Smooth muscle cell (in vitro differentiated cells): Measurements from ENCODE around the gene TP53RK. TPM values are rescaled to one million over a fixed set of nuclear protein-coding genes. Genes with fewer than 3 reads are reported as not detected.

Experiments used
- DNase-seq: peaks from one replicate; lab custom pipeline; 2025; ENCODE audit not compliant: unreplicated experiment; lab: John Stamatoyannopoulos, UW
- H2AFZ ChIP-seq: fragments of 200-600 bp; sonication (generic); 2 replicates; pipeline ENCODE4 v1.6.0; 2016; ENCODE audit warnings: antibody characterized with exemption, low read depth, mild to moderate bottlenecking
- H3F3A ChIP-seq: fragments of 200-600 bp; sonication (generic); 2 replicates; pipeline ENCODE4 v1.6.0; 2017; ENCODE audit warnings: antibody characterized with exemption, low read depth
- H3K27ac ChIP-seq: fragments of 200-600 bp; sonication (generic); 2 replicates; pipeline ENCODE4 v1.5.1; 2016; ENCODE audit warnings: low read depth, mild to moderate bottlenecking
- H3K27me3 ChIP-seq: fragments of 200-600 bp; sonication (generic); 2 replicates; pipeline ENCODE4 v1.6.1; 2016; ENCODE audit warnings: low read depth, mild to moderate bottlenecking
- H3K36me3 ChIP-seq: fragments of 200-600 bp; sonication (generic); 2 replicates; pipeline ENCODE4 v1.5.1; 2016; ENCODE audit warnings: low read depth
- H3K4me1 ChIP-seq: fragments of 200-600 bp; sonication (generic); 2 replicates; pipeline ENCODE4 v1.5.1; 2016; ENCODE audit warnings: low read depth
- H3K4me2 ChIP-seq: fragments of 200-600 bp; sonication (generic); 2 replicates; pipeline ENCODE4 v1.6.0; 2016; ENCODE audit warnings: mild to moderate bottlenecking
- H3K4me3 ChIP-seq: fragments of 200-600 bp; sonication (generic); 2 replicates; pipeline ENCODE4 v1.5.1; 2016; ENCODE audit warnings: mild to moderate bottlenecking
- H3K79me2 ChIP-seq: fragments of 200-600 bp; sonication (generic); 2 replicates; pipeline ENCODE4 v1.6.0; 2016; ENCODE audit warnings: low read depth, mild to moderate bottlenecking
- H3K9ac ChIP-seq: fragments of 200-600 bp; sonication (generic); 2 replicates; pipeline ENCODE4 v1.6.0; 2016; ENCODE audit warnings: low read depth
- H3K9me3 ChIP-seq: fragments of 200-600 bp; sonication (generic); replicated peaks from 2 replicates; pipeline ENCODE4 v1.5.1; 2016; ENCODE audit warnings: low read depth
- H4K20me1 ChIP-seq: fragments of 200-600 bp; sonication (generic); 2 replicates; pipeline ENCODE4 v1.6.0; 2016; ENCODE audit warnings: low read depth
- WGBS: methylation state at CpG from one replicate; pipeline ENCODE4 v1.1.7; 2016; ENCODE audit warnings: low lambda C conversion rate; 5-methylcytosine and 5-hydroxymethylcytosine counted together
- polyA plus RNA-seq: library from polyadenylated mRNA; unstranded; fragments of >200 nt; fragmentation: Nextera tagmentation; extraction: Ambion mirVana; gene quantifications from 2 replicates; pipeline ENCODE4 v1.2.1, GENCODE V29; 2016
- total RNA-seq: library from RNA; depleted of rRNA; stranded (reverse); fragments of >200 nt; gene quantifications from 2 replicates; pipeline ENCODE4 v1.2.3, GENCODE V29; 2014
- TF ChIP-seq, protein P1 (sequence below): fragments of 200-600 bp; sonication (generic); IDR thresholded peaks from 2 replicates; pipeline ENCODE4 v1.5.1; 2017; ENCODE audit warnings: borderline replicate concordance, mild to moderate bottlenecking, antibody characterized with exemption; ENCODE audit not compliant: insufficient read depth, poor library complexity, severe bottlenecking

TP53RK gene
- total and polyA plus RNA-seq, 2 experiments from 2014 or later, result 26.5 to 30.9 TPM

DNA sequence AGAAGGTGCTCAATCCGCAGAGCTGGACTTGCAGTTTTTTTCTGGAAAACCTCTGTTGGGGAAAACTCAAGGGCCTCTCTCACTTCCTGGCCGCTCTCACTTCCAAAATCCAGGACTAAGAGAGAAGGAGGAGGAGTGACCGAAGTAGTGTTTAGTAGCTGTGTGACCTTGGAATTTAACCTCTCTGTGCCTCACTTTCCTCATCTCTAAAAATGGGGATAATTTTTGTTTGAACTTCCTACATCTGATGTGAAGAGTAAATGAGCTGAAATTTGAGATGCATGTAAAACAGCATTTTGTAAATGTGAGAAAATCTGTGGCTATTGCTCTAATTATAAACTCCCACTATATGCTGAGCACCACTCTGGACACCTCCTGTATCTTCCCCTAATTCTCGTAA, 43.1 kb downstream of the TP53RK start:
- Histone ChIP-seq H4K20me1 (no peaks in the 10 kb centered on the region), H3K9me3 (no peaks in the 10 kb centered on the region), H3K9ac (no peak overlapping the region), H3K4me1 (peaks cover 6% of the 10 kb centered on the region), H3F3A (no peaks in the 10 kb centered on the region), H3K27me3 (peaks cover 21% of the 10 kb centered on the region), H3K27ac (no peak overlapping the region), H3K36me3 (no peaks in the 10 kb centered on the region), H3K79me2 (no peaks in the 10 kb centered on the region), H2AFZ (no peak overlapping the region), H3K4me2 (no peak overlapping the region), H3K4me3 (no peak overlapping the region)
- TF ChIP-seq, protein P1, sequence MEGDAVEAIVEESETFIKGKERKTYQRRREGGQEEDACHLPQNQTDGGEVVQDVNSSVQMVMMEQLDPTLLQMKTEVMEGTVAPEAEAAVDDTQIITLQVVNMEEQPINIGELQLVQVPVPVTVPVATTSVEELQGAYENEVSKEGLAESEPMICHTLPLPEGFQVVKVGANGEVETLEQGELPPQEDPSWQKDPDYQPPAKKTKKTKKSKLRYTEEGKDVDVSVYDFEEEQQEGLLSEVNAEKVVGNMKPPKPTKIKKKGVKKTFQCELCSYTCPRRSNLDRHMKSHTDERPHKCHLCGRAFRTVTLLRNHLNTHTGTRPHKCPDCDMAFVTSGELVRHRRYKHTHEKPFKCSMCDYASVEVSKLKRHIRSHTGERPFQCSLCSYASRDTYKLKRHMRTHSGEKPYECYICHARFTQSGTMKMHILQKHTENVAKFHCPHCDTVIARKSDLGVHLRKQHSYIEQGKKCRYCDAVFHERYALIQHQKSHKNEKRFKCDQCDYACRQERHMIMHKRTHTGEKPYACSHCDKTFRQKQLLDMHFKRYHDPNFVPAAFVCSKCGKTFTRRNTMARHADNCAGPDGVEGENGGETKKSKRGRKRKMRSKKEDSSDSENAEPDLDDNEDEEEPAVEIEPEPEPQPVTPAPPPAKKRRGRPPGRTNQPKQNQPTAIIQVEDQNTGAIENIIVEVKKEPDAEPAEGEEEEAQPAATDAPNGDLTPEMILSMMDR, result no peak
- 90% methylated on average over 4 of the region's 4 CpGs for WGBS
- DNase-seq, result no peak

DNA sequence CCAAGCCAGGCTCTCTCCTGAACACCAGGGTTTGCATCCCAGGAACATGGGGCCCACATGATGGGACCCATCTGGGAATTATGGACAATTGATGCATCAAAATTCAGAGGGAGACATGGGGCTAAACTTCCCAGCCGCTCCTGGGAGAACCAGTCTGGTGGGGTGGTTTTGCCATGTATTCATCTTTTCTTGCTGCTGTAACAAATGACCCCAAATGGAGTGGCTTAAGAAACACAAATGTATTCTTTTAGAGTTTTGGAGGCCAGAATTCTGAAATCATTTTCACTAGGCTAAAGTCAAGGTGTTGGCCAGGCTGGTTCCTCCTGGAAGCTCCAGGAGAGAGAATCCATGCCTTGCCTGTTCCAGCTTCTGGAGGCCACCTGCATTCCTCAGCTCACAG, 44.5 kb downstream of the TP53RK start:
- no peaks in the 10 kb centered on the region for H3K79me2 ChIP-seq
- no peak overlapping the region for H3K27ac ChIP-seq
- no peaks in the 10 kb centered on the region for H4K20me1 ChIP-seq
- 88% methylated on average over 1 of the region's 1 CpG for WGBS
- no peak overlapping the region for H3K4me2 ChIP-seq
- TF ChIP-seq, protein P1, result no peak
- H3K9ac ChIP-seq, result no peak overlapping the region
- peaks cover 8% of the 10 kb centered on the region for H3K27me3 ChIP-seq
- no peaks in the 10 kb centered on the region for H3F3A ChIP-seq
- no peak overlapping the region for H3K4me3 ChIP-seq
- DNase-seq, result no peak
- peaks cover 6% of the 10 kb centered on the region for H3K4me1 ChIP-seq
- H3K36me3 ChIP-seq, result no peaks in the 10 kb centered on the region
- no peaks in the 10 kb centered on the region for H3K9me3 ChIP-seq
- no peak overlapping the region for H2AFZ ChIP-seq

DNA sequence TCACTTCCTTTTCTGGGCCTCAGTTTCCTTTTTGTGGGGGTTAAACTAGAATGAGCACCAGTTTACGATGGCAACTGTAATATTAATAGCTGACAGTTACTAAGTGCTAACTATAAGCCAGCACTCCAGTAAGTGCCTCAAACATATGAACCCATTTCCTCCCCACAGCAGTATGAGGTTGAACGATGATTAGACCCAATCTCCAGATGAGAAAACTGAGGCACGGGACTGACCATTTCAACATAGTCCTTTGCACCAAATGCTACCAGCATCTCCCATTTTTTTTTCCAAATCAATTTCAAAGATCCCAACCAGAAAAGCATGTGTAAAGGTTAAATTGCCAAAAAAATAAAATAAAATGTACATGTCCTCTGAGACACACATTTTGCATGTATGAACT, 45.1 kb downstream of the TP53RK start:
- no peaks in the 10 kb centered on the region for H3K79me2 ChIP-seq
- H3K36me3 ChIP-seq, result no peaks in the 10 kb centered on the region
- no peak for DNase-seq
- TF ChIP-seq, protein P1, result no peak
- WGBS, result 99% methylated on average over 3 of the region's 3 CpGs
- peaks cover 2% of the 10 kb centered on the region for H3K27me3 ChIP-seq
- H3K9ac ChIP-seq, result no peak overlapping the region
- no peak overlapping the region for H3K27ac ChIP-seq
- no peak overlapping the region for H3K4me3 ChIP-seq
- H2AFZ ChIP-seq, result no peak overlapping the region
- H3K4me1 ChIP-seq, result peaks cover 6% of the 10 kb centered on the region
- no peaks in the 10 kb centered on the region for H3F3A ChIP-seq
- no peaks in the 10 kb centered on the region for H3K9me3 ChIP-seq
- no peaks in the 10 kb centered on the region for H4K20me1 ChIP-seq
- H3K4me2 ChIP-seq, result no peak overlapping the region

DNA sequence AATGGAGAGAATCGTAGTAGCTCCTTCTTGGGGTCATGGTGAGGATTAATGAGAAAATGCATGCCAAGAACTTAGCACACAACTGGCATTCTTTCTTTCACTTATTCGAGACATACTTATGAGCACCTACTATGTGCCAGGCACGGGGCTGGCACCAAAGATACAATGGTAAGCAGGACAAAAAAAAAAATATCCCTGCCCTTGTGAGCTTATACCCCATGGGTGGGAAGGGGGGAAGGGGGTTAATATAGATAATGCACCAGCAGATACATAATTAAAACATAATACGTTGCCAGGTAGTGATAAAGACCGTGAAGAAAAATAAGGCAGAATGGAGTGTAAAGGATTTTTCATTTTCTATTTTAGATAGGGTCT, 46.3 kb downstream of the TP53RK start:
- Histone ChIP-seq H3K27me3 (no peaks in the 10 kb centered on the region), H3K79me2 (no peaks in the 10 kb centered on the region), H3K4me1 (peaks cover 8% of the 10 kb centered on the region), H2AFZ (no peak overlapping the region), H3K27ac (no peak overlapping the region), H3K9me3 (no peaks in the 10 kb centered on the region), H3K36me3 (no peaks in the 10 kb centered on the region), H3K9ac (no peak overlapping the region), H3F3A (no peaks in the 10 kb centered on the region), H3K4me2 (no peak overlapping the region), H4K20me1 (no peaks in the 10 kb centered on the region), H3K4me3 (no peak overlapping the region)
- 94% methylated on average over 5 of the region's 5 CpGs for WGBS
- TF ChIP-seq, protein P1, result no peak
- DNase-seq, result no peak
